Measurements from ENCODE around the gene SLC66A2.
"Not testable (repeated sequence)": the region's sequence is repeated elsewhere in the genome, so short reads cannot be mapped to it uniquely, and the experiment has no call there.

Gene SLC66A2

GRCh38 chr18:79896738-79897137, 54.7 kb downstream of the SLC66A2 start:
- CTCF ChIA-PET, result interaction anchor here (1.6 kb wide), 1 partner anchor 9 kb away, joined by 4 read pairs; no protein-coding TSS in a partner anchor
- H3K4me3 Mint-ChIP-seq, result no peak overlapping the region
- peaks cover 19% of the 10 kb centered on the region for H3K27me3 Mint-ChIP-seq
- peaks cover 10% of the 10 kb centered on the region for H3K36me3 Mint-ChIP-seq
- H3K9me3 Mint-ChIP-seq, result peaks cover 66% of the 10 kb centered on the region
- H3K4me1 Mint-ChIP-seq, result no peaks in the 10 kb centered on the region
- no peak overlapping the region for H3K27ac Mint-ChIP-seq
- no peak for DNase-seq

- H3K4me3 Mint-ChIP-seq, result no peak overlapping the region
- peaks cover 65% of the 10 kb centered on the region for H3K9me3 Mint-ChIP-seq
- CTCF ChIA-PET, result interaction anchor here (0.8 to 1.6 kb wide), 3 partner anchors 15 to 97 kb away, joined by 3 to 6 read pairs (median 4); no protein-coding TSS in a partner anchor
- DNase-seq, result no peak
- no peak overlapping the region for H3K27ac Mint-ChIP-seq
- H3K27me3 Mint-ChIP-seq, result no peaks in the 10 kb centered on the region
- H3K4me1 Mint-ChIP-seq, result no peaks in the 10 kb centered on the region
- H3K36me3 Mint-ChIP-seq, result peaks cover 1% of the 10 kb centered on the region
Observed at GRCh38 chr18:79890674-79891073, 60.8 kb downstream of the SLC66A2 start.

GRCh38 chr18:79889569-79889968, 61.9 kb downstream of the SLC66A2 start:
- no peaks in the 10 kb centered on the region for H3K27me3 Mint-ChIP-seq
- CTCF ChIA-PET, result no interaction called here
- no peaks in the 10 kb centered on the region for H3K4me1 Mint-ChIP-seq
- no peak overlapping the region for H3K27ac Mint-ChIP-seq
- peaks cover 1% of the 10 kb centered on the region for H3K36me3 Mint-ChIP-seq
- H3K9me3 Mint-ChIP-seq, result peaks cover 54% of the 10 kb centered on the region
- H3K4me3 Mint-ChIP-seq, result no peak overlapping the region
- no peak for DNase-seq

DNA sequence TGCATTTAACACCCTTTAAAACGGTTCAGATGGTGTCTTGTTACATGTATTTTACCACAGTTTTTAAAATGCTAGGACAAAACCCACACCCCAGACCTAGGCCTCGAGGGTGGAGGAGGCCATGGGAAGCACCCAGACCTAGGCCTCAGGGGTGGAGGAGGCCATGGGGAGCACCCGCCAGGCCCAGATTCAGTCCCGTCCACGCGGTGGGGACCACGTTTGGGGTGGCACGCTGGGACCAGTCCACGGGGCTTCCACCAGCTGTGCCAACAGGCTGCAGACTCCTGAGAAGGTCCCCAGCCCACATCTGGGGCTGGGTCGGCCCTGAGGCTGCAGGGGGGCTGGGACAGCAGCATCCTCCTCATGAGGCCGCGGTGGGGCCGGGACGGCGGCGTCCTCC, 63.4 kb downstream of the SLC66A2 start:
- no peaks in the 10 kb centered on the region for H3K4me1 Mint-ChIP-seq
- CTCF ChIA-PET, result no interaction called here
- H3K27ac Mint-ChIP-seq, result no peak overlapping the region
- H3K9me3 Mint-ChIP-seq, result peaks cover 40% of the 10 kb centered on the region
- no peaks in the 10 kb centered on the region for H3K27me3 Mint-ChIP-seq
- DNase-seq, result no peak
- H3K36me3 Mint-ChIP-seq, result peaks cover 1% of the 10 kb centered on the region
- no peak overlapping the region for H3K4me3 Mint-ChIP-seq

DNA sequence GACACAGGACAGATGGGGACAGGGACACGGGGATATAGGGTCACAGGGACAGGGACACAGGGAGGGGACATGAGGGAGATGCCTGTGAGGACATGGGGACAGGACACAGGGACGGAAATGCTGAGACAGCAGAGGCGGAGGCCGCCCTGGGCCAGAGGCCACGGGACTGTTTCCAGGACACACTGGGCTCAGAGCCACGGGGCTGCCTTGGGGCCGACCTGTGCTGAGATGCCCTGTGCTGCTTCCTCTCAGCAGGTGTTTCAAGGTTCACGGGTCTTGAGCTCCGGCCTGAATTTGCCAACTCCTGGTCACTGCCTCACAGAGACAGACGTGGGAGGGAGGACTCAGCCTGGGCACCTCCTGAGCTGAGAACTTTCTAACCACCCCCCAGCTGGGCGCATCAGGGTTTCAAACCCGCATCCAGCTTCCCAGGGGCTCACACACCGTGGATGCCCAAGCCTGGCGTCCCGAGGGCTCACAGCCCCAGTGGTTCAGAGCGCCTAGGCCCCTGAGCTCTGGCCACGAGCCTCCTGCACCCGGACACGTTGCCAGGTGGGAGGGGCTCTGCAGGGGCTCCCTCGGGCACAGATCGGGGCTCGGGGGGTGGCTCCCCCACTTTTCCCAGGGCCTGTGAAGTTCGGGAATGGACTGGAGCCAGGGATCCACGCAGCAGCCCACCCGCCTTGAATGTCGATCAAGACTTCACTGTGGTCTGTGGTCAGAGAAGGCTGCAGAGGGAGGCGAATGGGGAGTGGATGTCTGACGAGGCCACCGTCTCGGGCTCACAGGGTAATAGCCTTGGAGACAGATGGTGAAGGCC, 64.1 kb downstream of the SLC66A2 start:
- CTCF ChIA-PET, result no interaction called here
- Mint-ChIP-seq H3K36me3 (peaks cover 1% of the 10 kb centered on the region), H3K4me3 (no peak overlapping the region), H3K9me3 (peaks cover 33% of the 10 kb centered on the region), H3K27me3 (no peaks in the 10 kb centered on the region), H3K27ac (no peak overlapping the region), H3K4me1 (no peaks in the 10 kb centered on the region)
- no peak for DNase-seq

- H3K27ac Mint-ChIP-seq, result no peak overlapping the region
- H3K9me3 Mint-ChIP-seq, result peaks cover 15% of the 10 kb centered on the region
- H3K36me3 Mint-ChIP-seq, result peaks cover 1% of the 10 kb centered on the region
- H3K4me3 Mint-ChIP-seq, result no peak overlapping the region
- CTCF ChIA-PET, result no interaction called here
- H3K27me3 Mint-ChIP-seq, result no peaks in the 10 kb centered on the region
- H3K4me1 Mint-ChIP-seq, result no peaks in the 10 kb centered on the region
- DNase-seq, result no peak
Observed at GRCh38 chr18:79884963-79885728, 66.3 kb downstream of the SLC66A2 start.

DNA sequence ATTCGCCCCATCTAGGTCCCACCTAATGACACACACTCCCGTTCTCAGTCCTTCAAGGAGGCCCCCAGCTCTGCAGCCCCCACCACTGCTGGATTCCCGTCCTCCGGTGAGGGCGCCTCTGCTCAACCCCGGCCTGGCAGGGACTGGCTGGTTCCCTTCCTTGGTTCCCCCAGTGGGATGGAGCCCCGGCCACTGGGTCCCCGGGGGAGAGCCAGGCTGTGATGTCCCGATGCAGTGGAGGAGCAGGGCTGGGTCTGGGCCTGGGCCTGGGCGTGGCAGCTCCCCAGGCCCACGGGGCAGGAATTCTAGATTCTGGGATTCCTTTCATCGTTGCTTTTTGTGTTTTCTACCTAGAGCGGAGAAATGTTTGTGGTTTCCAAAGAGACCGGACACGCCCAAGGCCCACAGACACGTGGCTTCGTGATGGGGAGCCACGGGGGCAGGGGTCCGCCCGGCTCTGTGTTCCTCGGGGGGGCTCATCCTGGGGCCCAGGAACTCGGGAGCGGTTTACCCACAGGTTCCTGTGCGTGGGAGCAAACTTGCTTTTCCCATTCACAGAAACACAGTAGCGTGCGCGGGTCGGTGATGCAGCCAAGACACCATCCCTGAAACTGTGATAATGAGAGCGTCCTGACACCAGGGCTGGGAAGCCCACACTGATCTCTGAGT, 67.0 kb downstream of the SLC66A2 start:
- peaks cover 9% of the 10 kb centered on the region for H3K9me3 Mint-ChIP-seq
- no peak for DNase-seq
- H3K27me3 Mint-ChIP-seq, result no peaks in the 10 kb centered on the region
- CTCF ChIA-PET, result no interaction called here
- H3K36me3 Mint-ChIP-seq, result peaks cover 1% of the 10 kb centered on the region
- H3K27ac Mint-ChIP-seq, result no peak overlapping the region
- no peak overlapping the region for H3K4me3 Mint-ChIP-seq
- H3K4me1 Mint-ChIP-seq, result no peaks in the 10 kb centered on the region

GRCh38 chr18:79883461-79884293, 67.8 kb downstream of the SLC66A2 start:
- CTCF ChIA-PET, result no interaction called here
- DNase-seq, result no peak
- H3K36me3 Mint-ChIP-seq, result no peaks in the 10 kb centered on the region
- no peaks in the 10 kb centered on the region for H3K27me3 Mint-ChIP-seq
- H3K27ac Mint-ChIP-seq, result no peak overlapping the region
- H3K4me3 Mint-ChIP-seq, result no peak overlapping the region
- H3K9me3 Mint-ChIP-seq, result peaks cover 3% of the 10 kb centered on the region
- no peaks in the 10 kb centered on the region for H3K4me1 Mint-ChIP-seq

DNA sequence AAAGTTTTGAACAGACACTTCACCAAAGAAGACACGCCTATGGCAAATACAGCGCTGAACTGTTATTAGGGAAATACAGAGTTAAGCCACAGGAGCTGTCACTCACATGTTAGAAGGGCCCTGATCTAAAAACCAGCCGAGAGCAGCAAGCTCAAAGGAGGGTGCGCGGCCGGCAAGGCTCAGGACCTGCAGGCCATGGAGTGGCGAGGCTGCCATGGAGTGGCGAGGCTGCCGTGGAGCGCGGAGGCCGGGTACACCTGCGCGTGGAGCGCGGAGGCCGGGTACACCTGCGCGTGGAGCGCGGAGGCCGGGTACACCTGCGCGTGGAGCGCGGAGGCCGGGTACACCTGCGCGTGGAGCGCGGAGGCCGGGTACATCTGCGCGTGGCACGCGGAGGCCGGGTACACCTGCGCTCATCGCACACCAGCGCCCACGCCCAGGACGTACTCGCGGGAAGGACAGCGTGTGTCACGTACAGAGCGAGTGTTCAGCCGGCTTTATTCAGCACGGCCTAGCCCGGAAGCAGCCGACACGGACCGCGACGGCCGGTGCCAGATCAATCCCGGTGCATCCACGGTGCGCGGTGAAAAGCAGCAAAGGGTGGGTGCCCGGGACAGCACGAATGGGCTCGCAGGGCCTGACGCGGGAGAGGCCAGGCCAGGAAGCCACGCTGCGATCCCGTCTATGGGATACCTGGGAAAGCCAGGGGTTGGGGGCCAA, 68.8 kb downstream of the SLC66A2 start:
- H3K27ac Mint-ChIP-seq, result no peak overlapping the region
- H3K27me3 Mint-ChIP-seq, result no peaks in the 10 kb centered on the region
- no peaks in the 10 kb centered on the region for H3K9me3 Mint-ChIP-seq
- no peaks in the 10 kb centered on the region for H3K4me1 Mint-ChIP-seq
- no peak overlapping the region for H3K4me3 Mint-ChIP-seq
- H3K36me3 Mint-ChIP-seq, result no peaks in the 10 kb centered on the region
- DNase-seq, result no peak
- CTCF ChIA-PET, result no interaction called here

DNA sequence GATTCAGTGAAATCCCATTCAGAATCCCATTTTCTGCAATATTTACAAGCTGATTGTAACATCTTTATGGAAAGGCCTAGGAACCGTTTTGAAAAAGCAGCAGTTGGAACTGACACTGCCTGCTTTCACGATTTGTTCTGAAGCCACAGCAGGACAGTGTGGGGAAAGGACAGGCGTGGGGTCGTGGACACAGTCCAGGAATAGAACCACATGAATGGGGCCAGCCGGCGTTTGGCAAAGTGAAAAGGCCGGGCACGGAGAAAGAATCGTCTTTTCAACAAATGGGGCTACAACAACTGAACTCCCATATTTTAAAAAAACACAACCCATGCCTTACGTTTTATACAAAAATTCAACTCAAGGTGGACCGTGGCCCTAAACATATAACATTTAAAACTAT, 69.8 kb downstream of the SLC66A2 start:
- H3K36me3 Mint-ChIP-seq, result no peaks in the 10 kb centered on the region
- no peaks in the 10 kb centered on the region for H3K4me1 Mint-ChIP-seq
- no peaks in the 10 kb centered on the region for H3K9me3 Mint-ChIP-seq
- DNase-seq, result no peak
- no peak overlapping the region for H3K27ac Mint-ChIP-seq
- no peak overlapping the region for H3K4me3 Mint-ChIP-seq
- CTCF ChIA-PET, result no interaction called here
- H3K27me3 Mint-ChIP-seq, result no peaks in the 10 kb centered on the region

DNA sequence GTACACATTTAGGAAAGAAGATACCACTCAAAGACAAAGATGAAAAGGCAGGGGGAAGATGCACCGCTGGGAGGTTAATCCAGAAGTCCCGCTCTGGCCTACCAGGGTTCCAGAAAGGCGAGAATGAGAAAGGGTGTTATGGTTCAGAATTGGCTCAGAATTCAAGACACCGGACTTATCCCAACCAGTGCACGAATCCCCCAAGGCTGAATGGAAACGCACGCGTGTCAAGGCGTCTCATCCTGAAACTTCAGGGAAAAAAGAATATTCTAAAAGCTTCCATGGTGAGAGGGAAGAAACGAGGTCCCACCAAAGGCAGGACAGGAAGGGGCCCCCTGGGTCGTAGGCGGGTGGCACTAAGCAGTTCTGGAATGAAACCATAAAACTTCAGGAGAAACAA, 71.9 kb downstream of the SLC66A2 start:
- Mint-ChIP-seq H3K27ac (no peak overlapping the region), H3K36me3 (no peaks in the 10 kb centered on the region), H3K9me3 (no peaks in the 10 kb centered on the region), H3K4me3 (no peak overlapping the region), H3K4me1 (no peaks in the 10 kb centered on the region), H3K27me3 (no peaks in the 10 kb centered on the region)
- no peak for DNase-seq
- CTCF ChIA-PET, result no interaction called here

GRCh38 chr18:79878741-79879378, 72.6 kb downstream of the SLC66A2 start:
- H3K27ac Mint-ChIP-seq, result no peak overlapping the region
- H3K4me3 Mint-ChIP-seq, result no peak overlapping the region
- no peaks in the 10 kb centered on the region for H3K27me3 Mint-ChIP-seq
- no peaks in the 10 kb centered on the region for H3K4me1 Mint-ChIP-seq
- no peak for DNase-seq
- H3K36me3 Mint-ChIP-seq, result no peaks in the 10 kb centered on the region
- CTCF ChIA-PET, result no interaction called here
- H3K9me3 Mint-ChIP-seq, result no peaks in the 10 kb centered on the region

- CTCF ChIA-PET, H3K4me3 Mint-ChIP-seq, H3K4me1 Mint-ChIP-seq, H3K36me3 Mint-ChIP-seq, H3K27ac Mint-ChIP-seq, H3K9me3 Mint-ChIP-seq, H3K27me3 Mint-ChIP-seq, DNase-seq: not testable (repeated sequence)
Observed at GRCh38 chr18:79878246-79878645, 73.2 kb downstream of the SLC66A2 start.
